Stimulated activated CD8-positive, alpha-beta memory T cell treated with anti-CD3 and anti-CD28 coated beads, Interleukin-12 subunit alpha, Interleukin-12 subunit beta, amount 100 ng/mL, for 4 hours (primary cell): Measurements from ENCODE around the gene CACNB2.
"Not testable (repeated sequence)": the region's sequence is repeated elsewhere in the genome, so short reads cannot be mapped to it uniquely, and the experiment has no call there.

Experiments used
- DNase-seq: peaks from one replicate; pipeline ENCODE4 v3.0.0-alpha.2; 2020; ENCODE audit warnings: low read depth

Gene CACNB2

GRCh38 chr10:18202680-18203460 is 62.6 kb downstream of the CACNB2 start:
- no peak for DNase-seq

GRCh38 chr10:18203471-18203870 is 63.2 kb downstream of the CACNB2 start:
- DNase-seq, result no peak

GRCh38 chr10:18204039-18204835 is 64.0 kb downstream of the CACNB2 start:
- no peak for DNase-seq

- DNase-seq, result no peak
Measured at GRCh38 chr10:18205098-18205834, 65.0 kb downstream of the CACNB2 start.

GRCh38 chr10:18208186-18208585 is 68.0 kb downstream of the CACNB2 start:
- not testable (repeated sequence) for DNase-seq

GRCh38 chr10:18209241-18209640 is 69.0 kb downstream of the CACNB2 start:
- no peak for DNase-seq

GRCh38 chr10:18210711-18211110 is 70.5 kb downstream of the CACNB2 start:
- DNase-seq, result no peak

GRCh38 chr10:18211862-18212261 is 71.6 kb downstream of the CACNB2 start:
- no peak for DNase-seq

GRCh38 chr10:18213271-18213670 is 73.0 kb downstream of the CACNB2 start:
- no peak for DNase-seq

GRCh38 chr10:18214691-18215563 is 74.7 kb downstream of the CACNB2 start:
- no peak for DNase-seq

- no peak for DNase-seq
Measured at GRCh38 chr10:18216482-18216881, 76.3 kb downstream of the CACNB2 start.

- no peak for DNase-seq
Measured at GRCh38 chr10:18217577-18217976, 77.4 kb downstream of the CACNB2 start.

GRCh38 chr10:18219146-18219545 is 78.9 kb downstream of the CACNB2 start:
- no peak for DNase-seq

GRCh38 chr10:18221123-18221522 is 80.9 kb downstream of the CACNB2 start:
- no peak for DNase-seq

- DNase-seq, result no peak
Measured at GRCh38 chr10:18221882-18222281, 81.7 kb downstream of the CACNB2 start.

- DNase-seq, result no peak
Measured at GRCh38 chr10:18222866-18223265, 82.6 kb downstream of the CACNB2 start.

GRCh38 chr10:18223898-18224297 is 83.7 kb downstream of the CACNB2 start:
- no peak for DNase-seq

GRCh38 chr10:18224626-18225445 is 84.6 kb downstream of the CACNB2 start:
- DNase-seq, result no peak

GRCh38 chr10:18226336-18226735 is 86.1 kb downstream of the CACNB2 start:
- DNase-seq, result no peak

- DNase-seq, result no peak
Measured at GRCh38 chr10:18229826-18230225, 89.6 kb downstream of the CACNB2 start.

- no peak for DNase-seq
Measured at GRCh38 chr10:18230794-18231193, 90.6 kb downstream of the CACNB2 start.
